Activated T-cell treated with anti-CD3 and anti-CD28 coated beads for 4 hours (primary cell): ENCODE data around the gene DLG1.

Source experiments
- DNase-seq: peaks from one replicate; pipeline ENCODE4 v3.0.0-alpha.2; 2020

DLG1 gene

DNA sequence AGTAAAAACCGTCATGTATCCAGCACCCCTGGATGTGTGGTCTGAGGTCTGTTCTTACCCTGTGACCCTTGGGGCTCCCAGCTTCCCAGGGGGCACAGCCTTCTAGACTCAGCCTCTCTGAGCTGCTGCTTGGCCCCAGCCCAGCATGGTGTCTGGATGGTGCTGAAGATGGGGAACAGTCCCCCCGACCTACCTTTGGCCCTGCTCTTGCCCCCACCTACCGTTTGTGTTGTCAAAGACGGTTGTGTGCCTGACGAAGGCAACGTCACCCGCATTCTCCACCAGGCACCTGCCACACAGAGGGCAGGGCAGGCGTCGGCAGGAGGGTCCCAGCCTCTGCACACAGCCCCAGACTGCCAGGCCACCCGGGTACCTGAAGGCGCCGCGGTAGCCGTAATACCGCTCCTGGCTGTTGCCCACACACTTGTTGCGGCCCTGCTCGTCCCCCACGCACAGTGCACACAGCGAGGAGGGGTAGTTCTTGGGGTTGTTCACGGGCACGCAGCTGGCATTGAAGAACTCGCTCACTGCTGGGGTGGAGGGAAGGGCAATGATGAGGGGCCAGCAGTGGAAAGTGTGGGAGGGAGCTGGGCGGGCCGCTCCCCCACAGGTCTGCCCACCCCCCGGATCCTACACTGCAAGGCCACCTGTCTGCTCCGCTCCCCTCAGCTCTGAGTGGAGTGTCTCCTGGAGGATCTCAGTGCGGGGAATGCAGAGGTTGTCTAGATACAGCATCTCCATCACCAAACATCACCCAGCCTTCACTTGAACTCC is 289.8 kb downstream of the DLG1 start:
- DNase-seq, result no peak

DNA sequence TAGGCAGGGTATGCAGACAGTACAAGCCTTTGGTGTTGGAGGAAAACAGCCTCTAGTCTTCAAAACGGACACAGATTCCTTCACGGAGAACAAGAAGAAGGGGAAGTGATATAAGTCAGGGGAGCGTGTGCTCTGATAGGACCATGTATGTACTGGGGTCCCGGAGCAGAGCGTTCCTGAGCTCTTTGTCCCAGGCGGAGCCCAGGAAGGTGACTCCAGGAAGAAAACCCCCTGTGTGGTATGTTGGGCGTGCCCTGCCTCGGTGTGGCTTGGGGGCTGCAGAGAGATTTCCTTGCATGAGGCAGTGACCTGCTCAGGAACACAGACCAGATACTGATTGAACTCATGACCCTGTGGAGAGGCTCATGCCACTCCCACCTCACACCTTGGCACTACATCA is 290.5 kb downstream of the DLG1 start:
- DNase-seq, result no peak

DNA sequence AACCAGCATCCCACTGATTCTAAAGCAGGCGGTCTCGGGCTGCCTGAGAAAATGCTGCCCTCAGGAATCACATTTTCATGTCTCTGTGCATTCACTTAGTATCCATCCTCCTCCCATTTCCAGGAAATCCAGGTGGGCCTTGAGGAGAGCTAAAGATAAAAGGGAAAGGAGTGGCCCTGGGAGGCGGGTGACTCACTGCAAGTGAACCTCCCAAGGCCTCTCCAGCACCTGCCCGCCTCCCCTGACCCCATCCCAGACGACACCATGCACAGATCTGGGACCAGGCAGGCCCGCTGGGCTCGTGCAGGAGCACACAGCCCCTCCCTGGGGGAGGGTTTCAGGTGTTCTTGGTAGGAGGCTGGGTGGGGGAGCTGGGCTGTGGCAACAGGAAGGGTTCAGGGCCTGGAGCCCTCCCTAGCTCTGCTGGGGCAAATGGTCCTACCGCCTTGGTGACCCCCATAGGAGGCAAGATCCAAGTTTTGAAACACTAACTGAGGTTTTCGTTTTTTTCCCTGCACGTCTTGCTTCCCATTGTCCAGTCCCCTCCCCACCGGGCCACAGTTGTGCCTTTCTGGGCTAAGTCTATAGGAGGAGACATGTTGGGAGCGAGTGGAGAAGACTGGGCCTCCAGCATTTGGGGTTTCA is 291.0 kb downstream of the DLG1 start:
- DNase-seq, result no peak

DNA sequence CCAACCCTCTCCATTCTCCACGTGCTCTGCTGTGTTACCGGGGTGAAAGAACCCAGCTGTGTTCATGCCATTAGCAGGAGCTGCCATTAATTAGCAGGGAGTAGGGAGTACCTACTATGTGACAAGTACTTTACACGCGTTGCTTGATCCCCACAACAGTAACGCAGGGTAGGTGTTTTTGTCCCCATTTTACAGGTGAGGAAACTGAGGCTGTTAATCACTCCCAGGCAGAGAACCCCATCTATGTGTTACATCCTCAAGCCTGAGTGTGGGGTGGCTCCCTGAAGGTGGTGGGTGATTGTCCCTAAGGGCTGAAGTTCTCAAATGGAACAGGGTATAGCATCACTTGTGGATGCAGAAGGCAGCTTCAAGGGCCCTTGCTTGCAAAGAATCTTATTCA is 291.6 kb downstream of the DLG1 start:
- no peak for DNase-seq

DNA sequence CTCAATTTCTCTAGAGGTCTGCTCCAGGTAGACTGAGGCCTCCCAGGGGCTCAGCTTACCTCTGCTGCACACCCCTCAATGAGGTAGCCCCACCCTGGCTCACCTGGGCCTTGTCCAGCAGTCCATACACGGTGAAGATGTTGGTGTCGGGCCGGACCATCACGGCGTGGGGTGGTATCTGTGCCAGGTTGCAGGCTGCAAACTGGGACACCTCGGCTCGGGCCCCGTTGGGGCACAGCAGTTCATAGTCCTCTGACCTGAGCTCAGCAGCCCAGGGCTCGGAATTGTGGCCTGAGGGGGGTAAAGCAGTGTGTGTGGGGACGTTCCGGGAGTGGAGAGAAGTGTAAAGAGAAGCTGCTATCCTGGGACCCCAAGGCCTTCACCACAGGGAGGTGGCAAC is 292.0 kb downstream of the DLG1 start:
- DNase-seq, result no peak

DNA sequence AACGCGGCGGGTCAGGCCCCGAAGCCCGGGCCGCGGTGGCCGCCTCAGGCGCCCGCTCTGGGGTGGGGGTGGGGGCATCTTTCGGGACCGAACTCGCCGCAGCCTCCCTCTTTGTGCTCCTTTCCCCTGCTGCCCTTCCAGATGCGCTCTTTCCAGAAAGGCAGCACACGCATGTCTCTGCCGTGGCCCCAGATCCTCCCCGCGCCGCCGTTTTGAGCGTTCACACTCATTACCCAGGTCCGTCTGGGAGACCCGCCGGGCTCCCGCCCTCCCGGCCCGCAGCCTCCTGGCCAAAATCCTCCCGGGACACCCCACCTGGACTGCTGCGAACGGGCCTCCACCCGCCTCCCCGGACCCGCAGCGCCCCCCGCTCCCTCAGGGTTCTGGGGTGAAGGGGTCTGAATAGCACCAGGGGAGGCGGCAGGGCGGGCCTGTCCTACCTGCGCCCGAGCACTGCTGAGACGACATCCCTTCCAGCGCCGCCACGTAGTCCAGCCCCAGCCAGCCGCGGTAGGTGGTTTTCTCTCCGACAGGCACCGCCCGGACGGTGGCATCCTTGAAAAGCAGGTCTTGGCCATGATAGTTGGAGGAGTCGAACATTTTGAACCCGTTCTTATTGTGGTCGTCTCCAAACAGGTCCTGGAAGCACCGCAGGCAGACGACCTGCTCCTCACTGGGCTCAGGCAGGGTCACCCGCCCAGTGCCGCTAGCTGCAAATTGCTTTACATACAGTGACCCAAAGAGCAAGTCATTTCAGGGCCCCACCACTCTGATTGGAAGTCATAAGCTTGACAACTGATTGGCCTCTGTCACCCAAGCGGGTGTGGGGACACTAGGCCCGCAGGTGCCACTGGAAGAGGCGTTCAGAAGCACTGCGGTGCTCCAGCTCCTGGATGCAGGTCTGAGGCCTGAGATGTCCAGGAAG is 294.7 kb downstream of the DLG1 start:
- DNase-seq, result no peak

DNA sequence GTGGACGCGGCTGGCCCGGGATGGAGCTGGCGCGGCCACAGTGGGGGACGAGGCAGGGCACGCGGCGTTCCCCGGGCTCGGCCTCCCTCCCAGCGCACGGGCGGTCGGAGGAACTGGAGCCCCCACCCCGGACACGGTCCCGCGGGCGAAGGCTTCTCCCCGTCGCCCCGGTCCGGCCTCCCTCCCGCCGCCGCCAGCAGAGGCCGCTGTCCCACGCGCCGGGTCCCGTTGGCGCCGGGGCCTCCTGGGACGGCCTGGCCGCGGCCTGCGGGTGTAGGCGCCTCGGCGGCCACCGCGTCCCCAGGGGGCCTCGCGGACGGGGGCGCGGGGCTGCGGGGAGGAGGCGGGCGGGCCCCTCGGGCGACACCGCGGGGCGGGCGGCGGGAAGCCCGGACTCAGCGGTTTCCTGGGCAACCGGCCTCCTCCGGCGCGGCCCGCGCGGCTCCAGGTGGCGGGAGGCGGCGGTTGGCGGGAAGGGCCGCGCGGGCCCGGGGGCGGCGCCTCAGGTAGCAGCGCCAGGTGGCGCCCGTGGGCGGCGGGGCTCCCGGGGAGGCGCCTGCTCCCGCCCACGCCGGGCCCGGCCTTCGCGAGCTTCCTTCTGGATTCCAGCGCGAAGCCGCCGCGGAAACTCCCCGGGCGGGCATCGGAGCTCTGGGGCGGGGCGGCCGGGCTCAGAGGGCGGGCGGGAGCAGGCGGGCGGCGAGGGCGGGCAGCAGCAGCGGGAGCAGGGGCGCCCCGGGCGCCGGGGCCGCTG is 295.5 kb downstream of the DLG1 start:
- DNase-seq, result peak; percentile 73

DNA sequence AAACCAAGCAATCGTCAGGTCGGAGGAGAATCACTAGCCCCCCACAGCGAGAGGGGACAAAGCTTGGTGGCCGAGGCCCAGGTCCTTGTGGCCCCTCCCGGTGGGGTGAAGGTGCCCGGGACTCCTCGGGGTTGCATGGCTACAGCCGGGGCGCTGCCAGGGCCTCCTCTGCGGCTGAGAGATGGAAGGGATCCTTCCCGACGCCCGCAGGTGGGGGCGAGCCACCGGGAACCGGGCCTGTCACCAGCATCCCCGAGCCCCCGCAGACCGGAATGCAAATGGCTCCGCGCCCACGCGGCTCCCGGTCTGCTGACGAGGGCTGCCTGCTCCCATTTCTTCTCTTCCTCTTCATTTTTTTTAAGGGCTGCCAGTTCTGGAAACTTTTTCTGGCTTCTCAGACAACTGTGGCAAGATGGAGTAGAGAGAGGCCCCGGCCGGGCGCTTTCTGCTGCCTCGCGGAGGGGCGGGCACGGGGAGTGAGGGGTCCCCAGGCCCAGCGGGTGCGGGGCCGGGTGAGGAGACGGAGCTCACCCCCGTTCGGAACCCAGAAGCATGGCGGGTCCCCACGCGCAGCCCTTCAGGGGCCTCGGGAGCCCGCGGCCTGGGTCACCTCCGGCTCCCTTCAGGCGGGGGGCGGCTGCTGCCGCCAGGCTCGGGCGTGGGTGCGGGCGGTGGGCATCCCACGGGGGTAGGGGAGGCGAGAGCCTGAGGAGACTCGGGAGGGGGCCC is 296.3 kb downstream of the DLG1 start:
- DNase-seq, result no peak

DNA sequence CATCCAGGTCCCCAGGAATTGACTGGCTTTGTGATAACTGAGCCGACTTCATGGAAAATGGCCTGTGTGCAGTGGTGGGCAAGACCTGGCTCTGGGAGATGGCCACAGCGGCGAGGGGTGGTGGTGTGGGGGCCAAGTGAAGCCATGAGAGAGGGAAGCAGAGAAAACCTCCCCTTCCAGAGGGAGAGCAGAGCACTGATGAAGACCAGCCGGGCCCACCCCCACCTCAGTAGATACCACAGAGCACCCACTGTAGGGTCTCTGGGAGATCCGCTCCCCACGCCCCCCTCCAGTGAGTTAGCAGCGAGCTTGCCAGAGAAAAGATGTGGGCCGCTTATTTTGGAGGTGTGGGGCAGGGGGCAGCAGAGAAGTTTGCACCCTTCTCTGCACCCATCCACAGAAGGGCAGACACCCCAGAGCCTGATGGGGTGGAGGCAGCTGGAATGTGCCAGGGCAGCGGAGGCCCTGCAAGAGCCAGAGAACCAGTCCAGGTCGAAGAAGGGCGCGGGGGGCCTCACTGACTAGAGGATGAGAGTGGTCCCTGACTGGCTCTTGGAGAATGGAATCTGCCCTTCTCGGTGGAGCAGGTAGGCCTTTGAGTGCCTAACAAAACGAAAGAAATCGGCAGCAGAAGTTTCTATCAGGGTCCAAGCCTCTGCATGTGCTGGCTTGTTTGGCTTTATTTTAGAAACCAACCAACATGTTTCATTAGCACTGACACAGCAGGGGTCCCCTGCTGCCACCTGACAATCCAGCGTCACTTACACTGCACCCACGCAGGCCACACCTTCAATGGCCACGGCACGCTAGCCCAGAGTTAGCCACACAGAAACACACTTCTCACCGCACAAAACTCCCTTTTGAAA is 297.1 kb downstream of the DLG1 start:
- DNase-seq, result no peak

DNA sequence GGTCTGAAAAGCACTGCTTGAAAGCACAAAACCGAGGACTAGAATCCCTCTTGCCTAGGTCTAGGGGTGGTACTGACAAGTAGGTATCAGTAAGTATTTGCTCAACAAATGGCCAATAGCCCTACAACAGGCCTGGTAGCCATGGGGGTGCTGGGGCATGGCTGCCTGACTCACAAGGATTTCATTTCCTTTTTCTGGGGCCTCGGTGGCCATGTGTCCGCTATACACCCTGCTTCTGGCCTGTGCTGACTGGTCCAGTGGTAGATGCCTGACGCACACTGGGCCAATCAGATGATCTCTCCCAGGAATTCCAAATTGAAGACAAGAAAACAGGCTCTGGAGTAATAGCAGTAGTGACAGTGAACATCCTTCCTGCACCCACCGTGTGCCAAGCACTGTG is 298.2 kb downstream of the DLG1 start:
- DNase-seq, result no peak

DNA sequence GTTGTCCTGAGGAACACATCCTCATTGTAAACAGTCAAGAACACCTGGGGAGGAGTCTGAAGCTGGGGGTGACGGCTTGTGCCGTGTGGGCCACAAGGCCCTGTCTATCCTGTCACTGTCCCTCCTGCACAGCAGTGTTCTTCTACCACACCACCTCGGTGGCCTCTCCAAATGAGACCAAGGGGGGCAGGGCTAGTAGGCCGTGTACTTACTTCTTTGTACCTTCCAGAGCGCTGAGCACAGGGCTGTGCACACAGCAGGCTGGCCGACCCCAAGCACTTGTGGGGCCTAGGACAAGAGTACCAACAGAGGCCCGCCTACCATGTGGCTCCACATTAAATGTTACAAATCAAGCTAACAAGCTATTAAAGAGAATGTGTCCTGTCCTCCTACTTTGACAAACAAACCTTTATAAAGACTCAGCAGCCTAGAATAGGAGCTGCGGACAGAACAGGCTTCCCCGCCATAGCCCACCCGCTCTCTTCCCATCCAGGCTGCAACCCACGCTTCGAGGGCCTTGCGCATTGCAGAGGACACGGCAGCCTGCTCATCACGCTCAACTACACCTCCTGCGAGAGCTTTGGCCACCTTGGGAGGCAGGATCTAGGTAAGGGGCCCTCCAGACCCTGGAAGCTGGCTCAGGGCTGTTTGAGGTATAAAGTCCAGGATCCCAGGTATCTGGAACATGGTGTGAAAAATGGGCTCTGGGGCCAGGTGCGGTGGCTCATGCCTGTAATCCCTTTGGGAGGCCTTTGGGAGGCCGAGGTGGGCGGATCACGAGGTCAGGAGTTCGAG is 299.2 kb downstream of the DLG1 start:
- DNase-seq, result no peak

DNA sequence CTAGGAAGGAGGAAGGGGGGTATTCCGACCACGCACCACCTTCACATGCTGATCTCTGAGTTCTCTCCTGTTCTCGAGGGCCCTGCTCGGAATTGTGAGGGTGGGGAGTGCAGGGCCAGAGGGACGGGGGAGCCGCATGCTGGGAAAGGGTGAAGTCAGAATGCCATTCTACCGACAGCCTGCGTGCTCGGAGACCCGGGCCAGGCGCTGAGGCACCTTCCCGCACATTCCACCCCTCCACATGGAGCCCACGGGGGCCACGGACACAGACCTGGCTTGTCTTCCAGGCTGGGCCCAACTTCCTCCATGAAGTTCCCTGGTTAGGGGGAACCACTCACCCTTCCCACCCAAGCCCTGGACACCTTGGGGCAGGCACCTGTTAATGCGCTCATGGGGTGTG is 301.1 kb downstream of the DLG1 start:
- DNase-seq, result no peak

DNA sequence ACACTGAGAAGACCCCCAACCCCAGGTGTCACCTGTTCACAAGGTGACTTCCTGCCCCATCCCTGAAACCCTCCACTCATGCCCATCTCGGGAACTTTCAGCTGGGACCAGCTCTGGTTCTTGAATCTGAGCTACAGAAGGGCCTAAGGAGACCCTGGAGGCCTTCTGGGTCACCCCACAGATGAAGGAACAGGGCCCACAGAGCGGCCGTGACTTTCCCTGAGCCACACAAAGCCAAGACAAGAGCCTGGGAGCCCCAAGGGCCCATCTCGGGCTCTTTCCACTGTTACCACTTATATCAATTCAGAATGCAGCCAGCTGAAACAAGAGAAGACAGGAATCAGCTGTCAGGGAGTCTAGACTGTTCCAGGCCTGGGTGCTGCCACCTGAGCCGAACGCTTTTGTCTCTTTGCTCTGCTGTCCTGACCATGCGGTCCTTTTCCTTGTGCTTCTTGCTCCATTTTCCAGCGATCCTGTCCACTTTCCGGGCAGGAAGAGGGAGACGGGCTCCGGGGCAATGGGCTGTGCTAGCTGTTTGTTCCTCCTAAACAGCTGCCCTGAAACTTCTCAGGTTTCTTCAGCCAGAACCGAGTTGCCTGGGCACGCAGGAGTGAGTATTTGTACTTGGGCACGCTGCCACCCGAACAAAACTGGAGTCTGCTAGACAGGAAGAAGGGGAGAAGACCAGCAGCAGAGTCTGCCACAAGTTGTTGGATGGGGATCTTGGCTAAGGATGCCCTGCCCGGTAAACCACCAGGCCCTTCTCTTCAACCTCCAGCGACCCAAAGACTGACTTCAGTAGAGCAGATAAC is 301.8 kb downstream of the DLG1 start:
- DNase-seq, result no peak

DNA sequence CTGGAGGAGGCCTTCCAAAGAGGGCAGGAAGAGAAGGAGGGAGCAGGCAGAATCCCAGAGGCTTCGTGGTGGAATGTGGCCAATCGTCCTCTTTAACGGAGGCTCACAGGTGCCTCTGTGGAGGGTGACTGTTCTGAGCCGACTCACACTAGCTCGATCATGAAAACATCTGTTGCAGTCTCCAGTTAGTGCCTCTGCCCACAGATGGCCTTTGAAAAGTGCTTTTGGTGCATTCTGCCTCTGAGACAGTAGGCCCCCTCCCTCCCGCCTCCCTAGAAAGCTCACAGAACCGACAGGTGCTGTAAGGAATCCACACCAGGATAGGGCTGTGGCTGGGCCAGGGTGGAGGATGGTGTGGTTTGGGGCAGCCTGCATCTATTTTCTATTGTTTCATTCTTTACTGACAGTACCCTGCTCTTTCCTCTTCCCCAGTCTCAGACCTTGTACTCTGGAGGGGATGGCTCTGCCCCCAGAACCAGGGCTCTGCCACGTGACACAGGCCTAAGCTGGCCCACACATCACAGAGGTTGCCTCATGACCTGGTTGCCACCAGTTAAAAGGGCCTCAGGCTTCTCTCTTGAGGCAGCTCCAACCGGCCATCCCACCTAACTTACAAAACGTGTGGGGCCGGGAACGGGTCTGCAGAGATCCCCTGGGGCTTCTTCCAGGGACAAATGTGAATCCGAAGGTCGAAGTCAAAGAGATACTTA is 302.6 kb downstream of the DLG1 start:
- no peak for DNase-seq

DNA sequence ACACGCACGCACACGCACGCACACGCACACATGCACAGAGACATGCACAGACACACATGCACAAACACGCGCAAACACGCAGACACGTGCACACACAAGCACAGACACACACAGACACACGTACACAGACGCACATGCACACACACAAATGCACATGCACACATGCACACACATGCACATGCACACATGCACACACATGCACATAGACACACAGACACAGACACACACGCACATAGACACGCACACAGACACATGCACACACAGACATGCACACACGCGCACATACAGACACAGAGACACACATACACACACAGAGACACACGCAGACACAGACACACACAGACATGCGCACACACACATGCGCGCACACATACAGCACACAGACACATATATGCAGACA is 303.4 kb downstream of the DLG1 start:
- DNase-seq, result no peak

DNA sequence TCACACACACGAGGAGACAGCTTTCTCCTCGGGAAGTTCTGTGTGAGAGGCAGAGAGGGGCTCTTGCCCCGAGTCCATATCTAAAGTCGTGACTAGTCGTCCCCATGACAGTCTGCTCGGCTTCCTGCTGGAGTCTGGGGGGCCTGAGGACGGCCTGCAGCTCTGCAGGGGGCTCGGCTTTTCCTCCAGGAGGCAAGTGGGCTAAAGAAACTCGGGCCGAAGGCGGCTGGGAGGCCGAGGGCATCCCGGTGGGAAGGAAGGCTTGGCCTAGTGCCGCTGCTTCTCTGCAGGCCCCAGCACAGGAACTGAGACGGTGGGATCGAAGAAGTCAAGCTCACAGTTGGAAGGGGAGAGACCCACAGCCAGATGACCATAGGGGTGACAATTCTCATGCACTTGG is 304.4 kb downstream of the DLG1 start:
- no peak for DNase-seq
